GM18868 (cell line): ENCODE results near the gene RND1.
"Not testable (repeated sequence)": the region's sequence is repeated elsewhere in the genome, so short reads cannot be mapped to it uniquely, and the experiment has no call there.

ENCODE experiments used
- ATAC-seq: cut with Tn5 transposase; IDR thresholded peaks from one replicate; pipeline ENCODE4 v1.9.1; 2021; ENCODE audit warnings: mild to moderate bottlenecking, moderate library complexity; ENCODE audit not compliant: unreplicated experiment

Gene RND1

GRCh38 chr12:48865281-48866051 lies at the start of gene RND1:
Gene RND1 (minus strand): TSS chr12:48865870. CDS start chr12:48865767, 103 bp downstream.
- ATAC-seq: peak; percentile 94

DNA sequence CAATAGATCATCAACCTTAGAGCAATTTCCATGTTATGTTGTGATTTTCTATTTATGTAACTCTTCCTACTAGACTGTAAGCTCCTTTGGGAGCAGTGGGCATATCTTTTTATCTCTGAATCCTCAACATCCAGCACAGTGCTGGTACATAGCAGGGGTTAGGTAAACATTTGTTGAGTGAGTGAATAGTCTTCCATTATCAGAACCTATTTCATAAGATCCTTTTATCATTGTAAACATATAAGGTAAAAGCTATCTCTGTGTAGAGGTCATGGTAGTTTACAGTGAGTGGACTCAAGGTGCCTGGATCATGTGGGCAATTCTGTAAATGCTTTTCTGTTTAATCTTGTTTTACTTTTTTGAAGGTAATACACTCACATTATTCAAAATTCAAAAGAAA lies 44.5 kb upstream of the RND1 start:
- no peak for ATAC-seq

GRCh38 chr12:48909698-48910097 lies 44.0 kb upstream of the RND1 start:
- not testable (repeated sequence) for ATAC-seq

DNA sequence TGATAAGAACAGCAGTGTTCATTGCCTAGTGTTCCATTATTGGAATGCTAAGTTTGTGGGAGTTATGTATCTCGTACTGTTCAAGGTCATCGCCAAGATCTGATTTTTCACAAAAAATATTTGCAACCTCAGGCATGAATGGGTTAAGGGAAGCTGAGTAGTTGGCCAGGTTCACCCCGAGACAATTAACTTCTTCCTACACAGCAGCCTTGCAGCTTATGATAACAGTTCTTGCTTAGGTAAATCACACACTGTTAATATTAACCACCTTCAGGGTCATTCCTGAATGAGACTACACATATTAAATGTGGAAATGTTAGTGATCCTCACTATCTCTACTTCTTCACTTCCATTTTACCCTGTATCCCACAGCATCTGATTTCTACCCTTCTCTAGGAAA lies 41.6 kb upstream of the RND1 start:
- ATAC-seq: no peak

- ATAC-seq: peak; percentile 87
Observed at GRCh38 chr12:48903982-48904411, 38.3 kb upstream of the RND1 start.

DNA sequence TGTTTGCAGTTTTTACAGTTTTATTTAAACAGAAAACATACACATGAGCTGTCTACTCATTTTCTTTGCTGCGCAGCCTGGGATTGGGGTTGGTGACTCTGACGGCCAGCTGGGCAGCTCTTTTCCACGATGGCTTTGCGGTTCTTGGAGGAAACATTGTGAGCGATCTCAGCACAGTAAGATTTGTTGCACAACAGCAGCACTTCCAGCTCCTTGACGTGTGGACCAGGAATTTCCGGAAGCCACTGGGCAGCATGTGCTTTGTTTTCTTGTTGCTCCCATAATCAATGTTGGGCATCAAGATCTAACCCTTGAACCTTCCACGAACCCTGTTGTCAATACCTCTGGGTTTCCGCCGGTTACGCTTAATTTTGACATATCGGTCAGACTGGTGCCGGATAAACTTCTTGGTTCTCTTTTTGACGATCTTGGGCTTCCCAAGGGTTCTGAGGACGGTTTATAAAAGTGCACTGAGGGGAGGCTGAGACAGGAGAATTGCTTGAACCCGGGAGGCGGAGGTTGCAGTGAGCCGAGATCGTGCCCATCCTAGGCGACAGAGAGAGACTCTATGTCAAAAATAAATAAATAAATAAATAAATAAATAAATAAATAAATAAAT lies 37.8 kb upstream of the RND1 start:
- ATAC-seq: no peak

- ATAC-seq: no peak
Observed at GRCh38 chr12:48901278-48901677, 35.6 kb upstream of the RND1 start.

GRCh38 chr12:48899651-48900050 lies 34.0 kb upstream of the RND1 start:
- no peak for ATAC-seq

- ATAC-seq: no peak
Observed at GRCh38 chr12:48894271-48894670, 28.6 kb upstream of the RND1 start.

- ATAC-seq: no peak
Observed at GRCh38 chr12:48890657-48891418, 25.2 kb upstream of the RND1 start.

- no peak for ATAC-seq
Observed at GRCh38 chr12:48889679-48890078, 24.0 kb upstream of the RND1 start.

GRCh38 chr12:48883305-48884161 lies 17.9 kb upstream of the RND1 start:
- no peak for ATAC-seq

DNA sequence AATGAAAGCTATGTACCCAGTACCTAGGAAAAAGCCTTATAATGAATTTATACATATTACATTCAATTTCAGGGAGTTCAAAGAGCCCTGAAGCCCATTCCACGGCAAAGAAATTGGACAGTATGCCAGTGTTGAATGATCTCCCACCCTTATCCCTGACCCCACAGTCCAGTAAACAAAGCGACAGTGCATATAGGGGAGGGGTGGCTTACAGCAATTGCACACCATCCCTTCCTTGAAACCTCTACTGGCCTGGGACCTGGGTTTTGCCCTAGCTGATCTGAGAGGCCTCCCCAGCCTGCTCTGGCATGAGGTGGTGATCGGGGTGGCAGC lies 17.3 kb upstream of the RND1 start:
- ATAC-seq: no peak

DNA sequence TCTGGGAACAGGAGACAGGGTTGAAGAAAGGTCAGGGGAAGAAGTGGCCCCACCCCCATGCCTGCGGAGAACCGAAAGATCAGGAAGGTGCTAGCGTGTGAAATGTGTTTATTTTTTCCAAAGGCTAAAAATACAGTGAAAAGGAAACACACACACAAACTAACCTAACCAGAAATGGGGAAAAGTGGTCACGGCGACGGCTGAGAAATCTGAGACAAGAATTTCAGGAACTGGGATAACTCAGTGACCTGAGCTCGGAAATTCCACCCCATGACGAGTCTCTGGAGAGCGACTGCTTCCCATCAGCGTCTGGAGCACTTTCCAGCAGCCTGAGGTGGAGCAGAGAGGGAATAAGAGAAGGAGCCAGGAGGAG lies 16.6 kb upstream of the RND1 start:
- ATAC-seq: no peak

- no peak for ATAC-seq
Observed at GRCh38 chr12:48881686-48882314, 16.1 kb upstream of the RND1 start.

- no peak for ATAC-seq
Observed at GRCh38 chr12:48880647-48881046, 15.0 kb upstream of the RND1 start.

GRCh38 chr12:48878548-48878947 lies 12.9 kb upstream of the RND1 start:
- ATAC-seq: no peak

DNA sequence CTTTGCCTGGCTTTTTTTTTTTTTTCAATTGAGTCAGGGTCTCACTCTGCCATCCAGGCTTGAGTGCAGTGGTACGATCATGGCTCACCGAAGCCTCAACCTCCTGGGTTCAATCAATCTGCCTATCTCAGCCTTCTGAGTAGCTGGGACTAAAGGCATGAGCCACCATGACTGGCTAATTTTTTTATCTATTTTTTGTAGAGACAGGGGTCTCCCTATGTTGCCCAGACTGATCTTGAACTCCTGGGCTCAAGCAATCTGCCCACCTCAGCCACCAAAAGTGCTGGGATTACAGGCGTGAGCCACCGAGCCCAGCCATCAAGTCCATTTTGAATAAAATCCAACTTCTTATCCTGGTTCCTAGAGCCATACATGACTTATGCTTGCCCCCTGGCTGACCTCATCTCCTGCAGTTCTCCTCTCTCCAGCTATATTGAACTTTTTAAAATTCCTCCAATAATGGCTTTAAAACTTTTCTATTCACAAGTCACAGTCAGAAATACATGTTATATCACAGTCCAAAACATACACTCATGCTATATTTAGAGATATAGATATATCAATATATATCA lies 10.4 kb upstream of the RND1 start:
- ATAC-seq: no peak

DNA sequence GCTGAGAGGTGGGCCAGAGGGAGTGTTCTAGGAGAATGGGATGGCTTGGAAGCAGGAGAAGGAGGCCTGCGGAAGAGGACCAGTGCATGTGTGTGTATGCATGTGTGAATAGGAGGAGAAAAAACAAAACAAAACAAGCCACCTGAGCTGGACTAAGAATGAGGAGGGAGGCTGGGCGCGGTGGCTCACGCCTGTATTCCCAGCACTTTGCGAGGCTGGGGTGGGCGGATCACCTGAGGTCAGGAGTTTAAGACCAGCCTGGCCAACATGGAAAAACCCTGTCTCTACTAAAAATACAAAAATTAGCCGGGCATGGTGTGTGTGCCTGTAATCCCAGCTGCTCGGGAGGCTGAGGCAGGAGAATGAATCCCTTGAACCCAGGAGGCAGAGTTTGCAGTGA lies 7.9 kb upstream of the RND1 start:
- not testable (repeated sequence) for ATAC-seq

GRCh38 chr12:48873096-48873495 lies 7.4 kb upstream of the RND1 start:
- no peak for ATAC-seq
